Kidney (tissue), 14 donors: ENCODE measurements around the gene RPTOR. TPM values are rescaled to one million over a fixed set of nuclear protein-coding genes. Genes with fewer than 3 reads are reported as not detected.

Experiments used
- DNase-seq, 5 donors: peaks; one replicate each; pipeline ENCODE4 v3.0.0-alpha.2; 2013 to 2020
- FAIRE-seq: peaks from 2 replicates; lab custom pipeline; 2012; peaks lifted over from hg19 to GRCh38; lab: Jason Lieb, UNC
- H3K27ac ChIP-seq, 2 donors: one replicate each; pipeline ENCODE4 v1.7.0; 2013; ENCODE audit warnings: low read depth in 2 of 2, low read length in 2 of 2, inconsistent platforms in 1 of 2
- H3K27me3 ChIP-seq: one replicate; pipeline ENCODE4 v1.7.1; 2013; ENCODE audit warnings: low read length, inconsistent platforms; ENCODE audit not compliant: control insufficient read depth, insufficient read depth
- H3K36me3 ChIP-seq, 3 donors: one replicate each; pipeline versions ENCODE4 v1.7.0 to v1.7.1; 2013; ENCODE audit warnings: low read length in 3 of 3, control low read depth in 1 of 3, inconsistent platforms in 1 of 3; ENCODE audit not compliant: insufficient read depth in 3 of 3, control insufficient read depth in 2 of 3
- H3K4me1 ChIP-seq, 3 donors: one replicate each; pipeline versions ENCODE4 v1.7.0 to v1.7.1; 2013; ENCODE audit warnings: low read length in 3 of 3, inconsistent platforms in 1 of 3, low read depth in 1 of 3; ENCODE audit not compliant: control insufficient read depth in 2 of 3, insufficient read depth in 2 of 3
- H3K4me3 ChIP-seq, 3 donors: one replicate each; pipeline versions ENCODE4 v1.7.0 to v1.8.1; 2013; ENCODE audit warnings: low read length in 3 of 3, control low read depth in 1 of 3, inconsistent platforms in 1 of 3
- H3K9ac ChIP-seq, 3 donors: one replicate each; pipeline versions ENCODE4 v1.7.0 to v1.7.1; 2013; ENCODE audit warnings: low read length in 3 of 3, control low read depth in 1 of 3, inconsistent platforms in 1 of 3
- H3K9me3 ChIP-seq, 3 donors: one replicate each; pipeline versions ENCODE4 v1.7.0 to v1.7.1; 2013; ENCODE audit warnings: low read length in 3 of 3, control low read depth in 1 of 3, inconsistent platforms in 1 of 3; ENCODE audit not compliant: control insufficient read depth in 2 of 3, insufficient read depth in 1 of 3
- CTCF ChIP-seq: IDR thresholded peaks from 3 replicates; pipeline ENCODE4 v1.5.1; 2012; ENCODE audit warnings: mild to moderate bottlenecking, moderate library complexity, borderline replicate concordance; ENCODE audit not compliant: insufficient read depth; ENCODE audit errors: extremely low read depth
- intact Hi-C: fragments of 100-400 bp; cut with DNase I; formaldehyde crosslinking; loops from one replicate; pipeline ENCODE4 v1.11.1; 2022
- polyA plus RNA-seq: library from polyadenylated mRNA; stranded (reverse); fragments of 350-450 nt; fragmentation: Illumina TruSeq; extraction: RNeasy Lipid Tissue Mini Kit (QIAGEN cat#74804); gene quantifications from one replicate; pipeline ENCODE4 v1.2.3, GENCODE V29; 2014; ENCODE audit warnings: low read depth, low replicate concordance; ENCODE audit not compliant: insufficient read depth
- total RNA-seq: library from RNA; stranded (reverse); fragmentation: NEBNext Ultra II Directional; extraction: Animal tissue kit (Norgen Biotek cat#: 25700); gene quantifications from one replicate; pipeline ENCODE4 v1.2.1, GENCODE V29; 2021
- donor health status: control.
- donor health status: control.
- donor health status: control.
- donor health status: control.
- donor health status: control.
- donor health status: DM: yes; HTN: yes; CAD: no.
- donor health status: Normal renal cell carcinoma (clear cell type).

The RPTOR gene
- total and polyA plus RNA-seq, 2 donors from 2014 or later: 5.5 to 37.6 TPM

DNA sequence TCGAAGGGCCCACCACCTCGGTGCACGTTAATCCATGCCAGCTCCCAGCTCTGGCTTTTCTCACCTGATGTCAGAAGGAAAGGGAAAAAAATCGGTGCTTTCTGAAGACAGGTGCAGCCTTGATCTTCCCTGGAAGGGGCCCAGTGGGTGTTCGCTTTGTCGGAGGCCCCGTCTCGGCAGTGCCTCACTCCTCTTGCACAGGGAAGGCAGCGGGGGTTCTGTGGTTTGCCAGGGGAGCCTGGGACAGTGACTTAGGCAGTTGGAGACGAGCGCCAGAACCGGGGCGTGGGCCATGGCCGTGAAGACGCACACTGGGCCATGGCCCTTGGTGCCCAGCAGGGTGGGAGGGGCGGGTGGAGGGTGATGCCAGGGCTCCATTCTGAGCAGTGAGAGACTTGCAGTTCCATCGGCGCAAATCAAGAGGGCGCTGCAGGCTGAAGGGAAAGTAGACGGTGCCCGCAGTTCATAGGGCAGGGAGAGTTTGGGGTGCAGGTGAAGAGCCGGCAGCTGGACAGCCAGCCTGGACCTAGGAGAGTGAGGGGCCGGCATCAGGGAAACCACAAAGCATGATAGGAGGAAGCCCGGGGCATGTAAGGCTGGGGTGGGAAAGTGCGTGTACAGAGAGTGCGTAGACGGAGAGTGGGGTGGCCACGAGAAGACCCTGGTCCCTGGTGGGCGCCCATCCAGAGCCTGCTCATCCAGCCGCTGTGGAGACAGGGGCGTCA is 345.7 kb downstream of the RPTOR start:
- H3K27ac ChIP-seq: no peak overlapping the region
- FAIRE-seq (no peak), DNase-seq (peak in 1 of 5 donors; percentile 65)
- H3K4me3 ChIP-seq: no peak overlapping the region
- no peaks in the 10 kb centered on the region for H3K9me3 ChIP-seq
- H3K27me3 ChIP-seq: no peaks in the 10 kb centered on the region
- intact Hi-C loops: no loop called here
- TF ChIP-seq CTCF: no peak
- H3K9ac ChIP-seq: no peak overlapping the region
- no peaks in the 10 kb centered on the region for H3K4me1 ChIP-seq
- peaks cover 0 to 8% (median 6%) of the 10 kb centered on the region in 3 donors for H3K36me3 ChIP-seq

DNA sequence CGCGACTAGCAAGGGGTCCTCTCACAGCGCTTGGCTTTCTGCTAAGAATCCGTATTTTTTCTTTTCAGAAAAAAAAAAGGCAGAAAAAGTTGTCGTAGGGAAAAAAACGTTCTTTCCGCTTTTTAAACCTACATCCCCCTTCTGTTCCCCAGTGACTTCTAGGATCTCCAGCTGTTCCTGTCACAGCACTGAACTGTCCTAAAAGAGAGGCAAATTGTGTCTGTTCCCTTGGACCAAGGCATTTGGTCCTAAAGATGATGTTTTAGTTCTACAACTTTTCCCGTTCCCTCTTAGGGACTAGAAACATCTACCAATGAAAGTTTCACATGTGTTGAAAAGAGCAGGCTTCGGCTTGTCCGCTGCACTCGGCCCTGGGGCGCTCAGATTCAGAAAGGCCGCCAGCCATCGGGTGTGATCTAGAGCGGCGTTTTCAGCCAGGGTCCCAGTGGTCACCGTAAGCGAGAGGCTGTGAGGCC is 346.3 kb downstream of the RPTOR start:
- TF ChIP-seq CTCF: no peak
- H3K27me3 ChIP-seq: no peaks in the 10 kb centered on the region
- intact Hi-C loops: no loop called here
- FAIRE-seq (no peak), DNase-seq (no peak)
- H3K27ac ChIP-seq: no peak overlapping the region
- peaks cover 0 to 9% (median 8%) of the 10 kb centered on the region in 3 donors for H3K36me3 ChIP-seq
- no peaks in the 10 kb centered on the region for H3K4me1 ChIP-seq
- no peak overlapping the region for H3K4me3 ChIP-seq
- no peaks in the 10 kb centered on the region for H3K9me3 ChIP-seq
- H3K9ac ChIP-seq: no peak overlapping the region

- DNase-seq (peak in 1 of 5 donors; percentile 63), FAIRE-seq (no peak)
- no peak overlapping the region for H3K4me3 ChIP-seq
- no peak overlapping the region for H3K27ac ChIP-seq
- intact Hi-C loops: no loop called here
- peaks cover 0 to 9% (median 9%) of the 10 kb centered on the region in 3 donors for H3K36me3 ChIP-seq
- H3K9me3 ChIP-seq: no peaks in the 10 kb centered on the region
- no peaks in the 10 kb centered on the region for H3K27me3 ChIP-seq
- no peak overlapping the region for H3K9ac ChIP-seq
- no peaks in the 10 kb centered on the region for H3K4me1 ChIP-seq
- TF ChIP-seq CTCF: no peak
Measured at GRCh38 chr17:80891397-80892018, 346.9 kb downstream of the RPTOR start.
